Gastrocnemius medialis (tissue), 4 donors: Measurements from ENCODE around the gene WASHC3. TPM values are rescaled to one million over a fixed set of nuclear protein-coding genes. Genes with fewer than 3 reads are reported as not detected.

Experiments used
- ATAC-seq, 2 donors: fragments of 150-250 bp; one replicate each; pipeline ENCODE4 v1.9.1; 2016
- DNase-seq, 2 donors: peaks; one replicate each; pipeline ENCODE4 v3.0.0-alpha.2; 2019
- H3K27ac ChIP-seq, 4 donors: fragments of 200-600 bp; sonication (generic); 1 replicate in 1 of 4; 2 replicates in 3 of 4; pipeline ENCODE4 v1.5.1; 2016 to 2018; ENCODE audit warnings: mild to moderate bottlenecking in 2 of 4, moderate library complexity in 1 of 4
- H3K27me3 ChIP-seq, 3 donors: fragments of 200-600 bp; sonication (generic) in 2 of 3; 1 replicate in 1 of 3; 2 replicates in 2 of 3; pipeline versions ENCODE4 v1.5.1 to v1.6.0; 2016 to 2019; ENCODE audit warnings: mild to moderate bottlenecking in 1 of 3, moderate library complexity in 1 of 3
- H3K36me3 ChIP-seq, 2 donors: fragments of 200-600 bp; sonication (generic) in 1 of 2; one replicate each; pipeline ENCODE4 v1.5.1; 2017 to 2018
- H3K4me1 ChIP-seq, 2 donors: fragments of 200-600 bp; sonication (generic) in 1 of 2; one replicate each; pipeline ENCODE4 v1.5.1; 2016 to 2017; ENCODE audit warnings: mild to moderate bottlenecking in 2 of 2
- H3K4me3 ChIP-seq, 4 donors: fragments of 200-600 bp; sonication (generic) in 3 of 4; 1 replicate in 1 of 4; 2 replicates in 3 of 4; pipeline ENCODE4 v1.5.1; 2016 to 2019; ENCODE audit warnings: mild to moderate bottlenecking in 2 of 4
- H3K9me3 ChIP-seq, 3 donors: fragments of 200-600 bp; sonication (generic) in 2 of 3; 1 replicate in 1 of 3; 2 replicates in 2 of 3; pipeline ENCODE4 v1.5.1; 2016 to 2019
- POLR2A ChIP-seq, 2 donors: fragments of 450-650 bp; IDR thresholded peaks; one replicate each; pipeline ENCODE4 v1.6.1; 2017; ENCODE audit warnings: antibody characterized with exemption in 2 of 2, mild to moderate bottlenecking in 2 of 2, moderate library complexity in 2 of 2
- in situ Hi-C, 4 donors: fragments of 200-750 bp; cut with MboI; loops; one replicate each; pipeline versions ENCODE4 v1.15.0 to v1.8.0; 2017; ENCODE audit warnings: low sequenced_read_pairs in 4 of 4
- intact Hi-C: fragments of 100-400 bp; cut with DNase I; formaldehyde crosslinking; loops from one replicate; pipeline ENCODE4 v1.15.1; 2023; ENCODE audit warnings: low total_unique reads
- total RNA-seq, 4 donors: library from RNA; depleted of rRNA; stranded (reverse); fragments of >200 nt; gene quantifications; one replicate each; pipeline versions ENCODE4 v1.1.0 to v1.2.3, GENCODE V29; 2016
- TF ChIP-seq, protein P1 (sequence below), 5 experiments: fragments of 450-650 bp in 3 of 5; fragments of 200-600 bp in 2 of 5; sonication (generic) in 2 of 5; IDR thresholded peaks in 4 of 5; conservative IDR thresholded peaks in 1 of 5; 1 replicate in 4 of 5; 2 replicates in 1 of 5; pipeline ENCODE4 v1.5.1; 2016 to 2019; ENCODE audit warnings: antibody characterized with exemption in 5 of 5, mild to moderate bottlenecking in 3 of 5, moderate library complexity in 3 of 5

The WASHC3 gene
- total RNA-seq, 4 donors from 2014 or later, result 44.2 to 81.8 (median 62.2) TPM

DNA sequence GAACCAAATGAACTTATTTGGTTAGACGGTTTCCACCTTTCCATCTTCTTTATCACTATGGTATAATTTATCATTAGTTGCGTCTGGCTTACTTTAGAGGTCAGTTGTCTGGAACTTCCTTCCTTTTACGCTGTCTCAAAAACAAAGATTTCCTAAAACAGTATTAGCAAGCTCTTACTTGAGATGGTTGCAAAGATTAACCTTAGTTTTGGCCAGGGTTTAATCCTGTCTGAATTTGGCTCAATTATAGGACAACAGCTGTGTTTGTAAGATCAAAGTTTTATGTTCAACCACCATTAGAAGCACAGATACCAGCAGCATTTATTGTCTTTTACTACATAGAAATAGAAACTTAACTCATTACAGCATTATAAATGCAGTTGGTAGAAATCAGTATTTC lies 7.9 kb upstream of the WASHC3 start:
- intact Hi-C loops, result no loop called here
- Histone ChIP-seq H3K27ac (peak overlapping the region in 1 of 4 donors; percentile 15), H3K4me1 (peaks cover 9 to 30% of the 10 kb centered on the region in 2 donors), H3K27me3 (no peaks in the 10 kb centered on the region), H3K4me3 (no peak overlapping the region), H3K36me3 (no peaks in the 10 kb centered on the region), H3K9me3 (no peaks in the 10 kb centered on the region)
- DNase-seq, result no peak
- TF ChIP-seq, protein P1, sequence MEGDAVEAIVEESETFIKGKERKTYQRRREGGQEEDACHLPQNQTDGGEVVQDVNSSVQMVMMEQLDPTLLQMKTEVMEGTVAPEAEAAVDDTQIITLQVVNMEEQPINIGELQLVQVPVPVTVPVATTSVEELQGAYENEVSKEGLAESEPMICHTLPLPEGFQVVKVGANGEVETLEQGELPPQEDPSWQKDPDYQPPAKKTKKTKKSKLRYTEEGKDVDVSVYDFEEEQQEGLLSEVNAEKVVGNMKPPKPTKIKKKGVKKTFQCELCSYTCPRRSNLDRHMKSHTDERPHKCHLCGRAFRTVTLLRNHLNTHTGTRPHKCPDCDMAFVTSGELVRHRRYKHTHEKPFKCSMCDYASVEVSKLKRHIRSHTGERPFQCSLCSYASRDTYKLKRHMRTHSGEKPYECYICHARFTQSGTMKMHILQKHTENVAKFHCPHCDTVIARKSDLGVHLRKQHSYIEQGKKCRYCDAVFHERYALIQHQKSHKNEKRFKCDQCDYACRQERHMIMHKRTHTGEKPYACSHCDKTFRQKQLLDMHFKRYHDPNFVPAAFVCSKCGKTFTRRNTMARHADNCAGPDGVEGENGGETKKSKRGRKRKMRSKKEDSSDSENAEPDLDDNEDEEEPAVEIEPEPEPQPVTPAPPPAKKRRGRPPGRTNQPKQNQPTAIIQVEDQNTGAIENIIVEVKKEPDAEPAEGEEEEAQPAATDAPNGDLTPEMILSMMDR (IDR thresholded peaks at IDR 0.05 in 4 of 5, conservative IDR thresholded peaks at IDR 0.05 in 1 of 5), result no peak
- TF ChIP-seq POLR2A (IDR thresholded peaks at IDR 0.05), result no peak
- ATAC-seq, result no peak
- in situ Hi-C loops, result no loop called here

- in situ Hi-C loops, result no loop called here
These were observed 5.9 kb upstream of the WASHC3 start for GRCh38 chr12:102067574-102068258.

DNA sequence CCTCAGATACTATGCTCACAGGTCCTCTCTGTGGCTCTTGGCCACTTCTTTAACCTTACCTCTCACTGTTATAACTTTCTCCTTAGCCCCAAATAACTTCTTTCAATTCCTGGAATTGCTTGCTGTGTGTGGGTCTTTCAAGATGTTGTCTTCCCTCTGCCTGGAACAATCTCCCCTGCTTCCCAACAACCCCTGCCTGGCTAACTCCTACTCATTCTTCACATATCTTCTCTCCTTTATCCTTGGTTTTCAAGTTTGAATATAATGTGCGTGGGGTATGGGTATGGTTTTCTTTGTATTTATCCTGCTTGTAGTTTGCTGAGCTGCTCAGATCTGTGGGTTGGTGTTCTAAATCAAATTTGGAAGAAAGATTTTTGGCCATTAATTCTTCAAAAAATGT lies 2.7 kb upstream of the WASHC3 start:
- peaks cover 9 to 30% of the 10 kb centered on the region in 2 donors for H3K4me1 ChIP-seq
- ATAC-seq (no peak), DNase-seq (no peak)
- H3K36me3 ChIP-seq, result peaks cover 0 to 6% of the 10 kb centered on the region in 2 donors
- TF ChIP-seq, protein P1 (IDR thresholded peaks at IDR 0.05 in 4 of 5, conservative IDR thresholded peaks at IDR 0.05 in 1 of 5), result no peak
- TF ChIP-seq POLR2A (IDR thresholded peaks at IDR 0.05), result no peak
- intact Hi-C loops (no loop called here), in situ Hi-C loops (no loop called here)
- no peak overlapping the region for H3K4me3 ChIP-seq
- no peak overlapping the region for H3K27ac ChIP-seq
- no peaks in the 10 kb centered on the region for H3K27me3 ChIP-seq
- H3K9me3 ChIP-seq, result no peaks in the 10 kb centered on the region

More at GRCh38 chr12:102067574-102068258, 5.9 kb upstream of the WASHC3 start:
- H3K27me3 ChIP-seq, result no peaks in the 10 kb centered on the region
- no peaks in the 10 kb centered on the region for H3K9me3 ChIP-seq
- TF ChIP-seq, protein P1 (IDR thresholded peaks at IDR 0.05 in 4 of 5, conservative IDR thresholded peaks at IDR 0.05 in 1 of 5), result no peak
- TF ChIP-seq POLR2A (IDR thresholded peaks at IDR 0.05), result no peak
- peak overlapping the region in 2 of 4 donors; percentile 44 to 45 for H3K27ac ChIP-seq
- intact Hi-C loops, result no loop called here
- peaks cover 9 to 30% of the 10 kb centered on the region in 2 donors for H3K4me1 ChIP-seq
- no peak for DNase-seq
- H3K36me3 ChIP-seq, result no peaks in the 10 kb centered on the region
- H3K4me3 ChIP-seq, result no peak overlapping the region
- peak; percentile 55 to 73 for ATAC-seq

DNA sequence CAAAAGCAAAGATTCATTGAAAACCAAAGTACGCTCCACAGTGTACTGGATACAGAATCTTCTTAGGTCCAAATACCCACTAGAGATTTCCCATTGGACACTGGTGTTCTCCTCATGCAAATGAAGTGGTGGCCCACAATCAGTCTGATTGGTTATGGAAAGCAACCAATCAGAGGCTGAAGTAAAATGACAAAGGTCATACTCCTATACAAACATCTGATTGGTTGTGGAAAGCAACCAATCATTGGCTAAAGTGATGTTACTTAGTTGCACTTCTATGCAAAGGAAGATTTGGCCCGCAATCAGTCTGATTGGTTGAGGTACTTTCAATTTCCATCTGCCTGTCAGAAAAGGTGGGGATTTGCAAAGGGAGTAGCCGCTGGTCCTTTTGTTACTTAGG lies 1.3 kb upstream of the WASHC3 start:
- Histone ChIP-seq H3K27ac (no peak overlapping the region), H3K27me3 (no peaks in the 10 kb centered on the region), H3K9me3 (no peaks in the 10 kb centered on the region), H3K4me1 (peaks cover 9 to 18% of the 10 kb centered on the region in 2 donors), H3K4me3 (no peak overlapping the region), H3K36me3 (peaks cover 0 to 16% of the 10 kb centered on the region in 2 donors)
- intact Hi-C loops, result no loop called here
- DNase-seq (no peak), ATAC-seq (no peak)
- in situ Hi-C loops, result no loop called here
- TF ChIP-seq POLR2A (IDR thresholded peaks at IDR 0.05), result no peak
- TF ChIP-seq, protein P1 (IDR thresholded peaks at IDR 0.05 in 4 of 5, conservative IDR thresholded peaks at IDR 0.05 in 1 of 5), result no peak
